Type B pancreatic cell (in vitro differentiated cells): ENCODE measurements around the gene MEGF11. TPM values are rescaled to one million over a fixed set of nuclear protein-coding genes. Genes with fewer than 3 reads are reported as not detected.

ENCODE experiments used
- DNase-seq: peaks from one replicate; pipeline ENCODE4 v3.0.0; 2021; ENCODE audit warnings: mixed read lengths; ENCODE audit not compliant: unreplicated experiment; ENCODE audit errors: extremely low spot score
- H3K27ac Mint-ChIP-seq: 2 replicates; pipeline ENCODE4 v1.8.0; 2021; ENCODE audit warnings: mild to moderate bottlenecking, mixed read lengths
- H3K27me3 Mint-ChIP-seq: 2 replicates; pipeline ENCODE4 v1.8.0; 2021; ENCODE audit warnings: mixed read lengths
- H3K36me3 Mint-ChIP-seq: 2 replicates; pipeline ENCODE4 v1.8.0; 2021; ENCODE audit warnings: mixed read lengths
- H3K4me1 Mint-ChIP-seq: one replicate; pipeline ENCODE4 v1.8.0; 2021; ENCODE audit warnings: mixed read lengths; ENCODE audit not compliant: unreplicated experiment
- H3K4me3 Mint-ChIP-seq: 2 replicates; pipeline ENCODE4 v1.8.0; 2021; ENCODE audit warnings: mild to moderate bottlenecking, mixed read lengths
- H3K9me3 Mint-ChIP-seq: 2 replicates; pipeline ENCODE4 v1.8.0; 2021; ENCODE audit warnings: mixed read lengths
- CTCF ChIP-seq: fragments of 200-600 bp; sonication (generic); conservative IDR thresholded peaks from 2 replicates; pipeline ENCODE4 v1.5.0; 2021; ENCODE audit warnings: antibody characterized with exemption, mild to moderate bottlenecking
- total RNA-seq: library from RNA; stranded (reverse); gene quantifications from 2 replicates; pipeline ENCODE4 v1.2.1, GENCODE V29; 2021; ENCODE audit warnings: low replicate concordance

Gene MEGF11
- total RNA-seq, 1 donor from 2014 or later, result 3.3 TPM

- H3K9me3 Mint-ChIP-seq, result no peaks in the 10 kb centered on the region
- H3K4me1 Mint-ChIP-seq, result peaks cover 10% of the 10 kb centered on the region
- peaks cover 56% of the 10 kb centered on the region for H3K27me3 Mint-ChIP-seq
- no peak overlapping the region for H3K27ac Mint-ChIP-seq
- TF ChIP-seq CTCF, result no peak
- DNase-seq, result no peak
- H3K36me3 Mint-ChIP-seq, result no peaks in the 10 kb centered on the region
- peak overlapping the region; percentile 37 for H3K4me3 Mint-ChIP-seq
These were observed 270.8 kb downstream of the MEGF11 start for GRCh38 chr15:65982627-65983322.

- Mint-ChIP-seq H3K27ac (no peak overlapping the region), H3K27me3 (peaks cover 58% of the 10 kb centered on the region), H3K4me3 (peak overlapping the region; percentile 28), H3K9me3 (no peaks in the 10 kb centered on the region), H3K4me1 (peaks cover 10% of the 10 kb centered on the region), H3K36me3 (no peaks in the 10 kb centered on the region)
- DNase-seq, result no peak
- TF ChIP-seq CTCF, result peak; percentile 64
These were observed 271.5 kb downstream of the MEGF11 start for GRCh38 chr15:65981837-65982626.

- Mint-ChIP-seq H3K36me3 (no peaks in the 10 kb centered on the region), H3K4me1 (peaks cover 10% of the 10 kb centered on the region), H3K27me3 (peaks cover 50% of the 10 kb centered on the region), H3K27ac (no peak overlapping the region), H3K4me3 (peak overlapping the region; percentile 66), H3K9me3 (no peaks in the 10 kb centered on the region)
- DNase-seq, result no peak
- peak; percentile 75 for TF ChIP-seq CTCF
These were observed 272.6 kb downstream of the MEGF11 start for GRCh38 chr15:65980824-65981456.

GRCh38 chr15:65979837-65980236 lies 273.7 kb downstream of the MEGF11 start:
- H3K27ac Mint-ChIP-seq, result no peak overlapping the region
- peaks cover 44% of the 10 kb centered on the region for H3K27me3 Mint-ChIP-seq
- peaks cover 10% of the 10 kb centered on the region for H3K4me1 Mint-ChIP-seq
- no peak overlapping the region for H3K4me3 Mint-ChIP-seq
- no peaks in the 10 kb centered on the region for H3K9me3 Mint-ChIP-seq
- TF ChIP-seq CTCF, result no peak
- DNase-seq, result no peak
- H3K36me3 Mint-ChIP-seq, result no peaks in the 10 kb centered on the region

- Mint-ChIP-seq H3K4me1 (peaks cover 10% of the 10 kb centered on the region), H3K4me3 (no peak overlapping the region), H3K27ac (no peak overlapping the region), H3K9me3 (no peaks in the 10 kb centered on the region), H3K27me3 (peaks cover 43% of the 10 kb centered on the region), H3K36me3 (no peaks in the 10 kb centered on the region)
- no peak for DNase-seq
- TF ChIP-seq CTCF, result no peak
These were observed 274.2 kb downstream of the MEGF11 start for GRCh38 chr15:65979316-65979715.
